GM23338 (cell line): ENCODE measurements around the gene NME3. TPM values are rescaled to one million over a fixed set of nuclear protein-coding genes. Genes with fewer than 3 reads are reported as not detected.
A peak's percentile ranks its signal among the peaks of the same experiment; 100 is the strongest.

ENCODE experiments used
- ATAC-seq: fragments of 200-7000 bp; cut with Tn5 transposase; 3 replicates; pipeline ENCODE4 v1.9.1; 2020
- DNase-seq: peaks from one replicate; pipeline ENCODE4 v3.0.0-alpha.2; 2015; ENCODE audit warnings: low spot score
- H2AFZ ChIP-seq: fragments of 200-600 bp; sonication (generic); 2 replicates; pipeline ENCODE4 v1.8.0; 2016; ENCODE audit warnings: antibody characterized with exemption, mild to moderate bottlenecking, moderate library complexity
- H3F3A ChIP-seq: fragments of 200-600 bp; sonication (generic); replicated peaks from 2 replicates; pipeline ENCODE4 v1.8.0; 2017; ENCODE audit warnings: antibody characterized with exemption, mixed run types, low read depth
- H3K27ac ChIP-seq: fragments of 200-600 bp; sonication (generic); 2 replicates; pipeline ENCODE4 v1.6.1; 2016; ENCODE audit warnings: low read depth
- H3K27me3 ChIP-seq: fragments of 200-600 bp; sonication (generic); 2 replicates; pipeline ENCODE4 v1.8.0; 2016; ENCODE audit warnings: mild to moderate bottlenecking, mixed run types, moderate library complexity; ENCODE audit not compliant: insufficient read depth
- H3K36me3 ChIP-seq: fragments of 200-600 bp; sonication (generic); 2 replicates; pipeline ENCODE4 v1.8.0; 2016; ENCODE audit warnings: mild to moderate bottlenecking; ENCODE audit not compliant: insufficient read depth
- H3K4me1 ChIP-seq: fragments of 200-600 bp; sonication (generic); 2 replicates; pipeline ENCODE4 v1.8.0; 2016; ENCODE audit warnings: mild to moderate bottlenecking, moderate library complexity; ENCODE audit not compliant: insufficient read depth
- H3K4me2 ChIP-seq: fragments of 200-600 bp; sonication (generic); 2 replicates; pipeline ENCODE4 v1.7.1; 2017; ENCODE audit warnings: mixed run types
- H3K4me3 ChIP-seq: fragments of 200-600 bp; sonication (generic); 2 replicates; pipeline ENCODE4 v1.6.1; 2016; ENCODE audit warnings: mixed run types
- H3K79me2 ChIP-seq: fragments of 200-600 bp; sonication (generic); replicated peaks from 2 replicates; pipeline ENCODE4 v1.8.0; 2017; ENCODE audit warnings: mild to moderate bottlenecking; ENCODE audit not compliant: insufficient read depth
- H3K9me2 ChIP-seq: fragments of 200-600 bp; sonication (generic); 2 replicates; pipeline ENCODE4 v1.8.0; 2017; ENCODE audit not compliant: insufficient read depth
- H4K20me1 ChIP-seq: fragments of 200-600 bp; sonication (generic); replicated peaks from 2 replicates; pipeline ENCODE4 v1.8.0; 2017; ENCODE audit warnings: mild to moderate bottlenecking; ENCODE audit not compliant: insufficient read depth
- H3K27ac Mint-ChIP-seq: 2 replicates; pipeline ENCODE4 v1.8.0; 2020; ENCODE audit warnings: inconsistent platforms, mild to moderate bottlenecking, moderate library complexity, mixed read lengths
- H3K27me3 Mint-ChIP-seq: 3 replicates; pipeline ENCODE4 v1.8.0; 2022; ENCODE audit warnings: low read depth, mild to moderate bottlenecking, moderate library complexity, mixed read lengths, inconsistent platforms; ENCODE audit not compliant: insufficient read depth, poor library complexity
- H3K36me3 Mint-ChIP-seq: 3 replicates; pipeline ENCODE4 v1.8.0; 2021; ENCODE audit warnings: low read depth, mild to moderate bottlenecking, inconsistent platforms, moderate library complexity, mixed read lengths
- H3K4me1 Mint-ChIP-seq: 3 replicates; pipeline ENCODE4 v1.8.0; 2020; ENCODE audit warnings: mild to moderate bottlenecking, inconsistent platforms, mixed read lengths
- H3K4me3 Mint-ChIP-seq: 3 replicates; pipeline ENCODE4 v1.8.0; 2021; ENCODE audit warnings: moderate library complexity, mild to moderate bottlenecking, inconsistent platforms, mixed read lengths
- H3K9me3 Mint-ChIP-seq: 3 replicates; pipeline ENCODE4 v1.8.0; 2020; ENCODE audit warnings: moderate library complexity, mild to moderate bottlenecking, inconsistent platforms, mixed read lengths
- CREB1 ChIP-seq: fragments of 250-450 bp; sonication (Bioruptor Pico); IDR thresholded peaks from 2 replicates; pipeline ENCODE4 v1.5.0; 2020; ENCODE audit warnings: low read depth, mild to moderate bottlenecking, moderate library complexity
- EZH2 ChIP-seq: fragments of 200-600 bp; sonication (generic); IDR thresholded peaks from one replicate; pipeline ENCODE4 v1.8.0; 2017; ENCODE audit warnings: antibody characterized with exemption, mild to moderate bottlenecking, low read depth; ENCODE audit not compliant: unreplicated experiment
- NANOG ChIP-seq: IDR thresholded peaks from 2 replicates; pipeline ENCODE4 v1.6.1; 2016; ENCODE audit warnings: antibody characterized with exemption, borderline replicate concordance
- POLR2AphosphoS5 ChIP-seq: IDR thresholded peaks from 2 replicates; pipeline ENCODE4 v1.6.1; 2016; ENCODE audit warnings: antibody characterized with exemption, low read depth
- ZNF114 ChIP-seq: fragments of 250-450 bp; sonication (Bioruptor Pico); IDR thresholded peaks from 2 replicates; pipeline ENCODE4 v1.5.0; 2020; ENCODE audit warnings: mild to moderate bottlenecking, moderate library complexity
- ZNF331 ChIP-seq: fragments of 250-450 bp; sonication (Bioruptor Pico); IDR thresholded peaks from 2 replicates; pipeline ENCODE4 v1.5.0; 2020; ENCODE audit warnings: low read depth, mild to moderate bottlenecking, moderate library complexity
- ZNF462 ChIP-seq: fragments of 250-450 bp; sonication (Bioruptor Pico); IDR thresholded peaks from 2 replicates; pipeline ENCODE4 v1.5.0; 2020; ENCODE audit warnings: mild to moderate bottlenecking, moderate library complexity
- polyA plus RNA-seq: library from polyadenylated mRNA; unstranded; fragments of >200 nt; fragmentation: Nextera tagmentation; extraction: Ambion mirVana; gene quantifications from 2 replicates; pipeline ENCODE4 v1.2.1, GENCODE V29; 2016
- total RNA-seq: library from RNA; depleted of rRNA; stranded (reverse); fragments of >200 nt; shearing (Covaris generic); gene quantifications from 2 replicates; pipeline ENCODE4 v1.2.3, GENCODE V29; 2014
- TF ChIP-seq, protein P1 (sequence below): IDR thresholded peaks from 2 replicates; pipeline ENCODE4 v1.6.1; 2016; ENCODE audit warnings: antibody characterized with exemption

The NME3 gene
- total and polyA plus RNA-seq, 2 experiments from 2014 or later, result 95.3 to 130 TPM

- H2AFZ ChIP-seq, result no peak overlapping the region
- peak; percentile 76 for DNase-seq
- no peak overlapping the region for H3K27ac ChIP-seq
Measured at GRCh38 chr16:1770328-1771187, 785 bp downstream of the NME3 start.

DNA sequence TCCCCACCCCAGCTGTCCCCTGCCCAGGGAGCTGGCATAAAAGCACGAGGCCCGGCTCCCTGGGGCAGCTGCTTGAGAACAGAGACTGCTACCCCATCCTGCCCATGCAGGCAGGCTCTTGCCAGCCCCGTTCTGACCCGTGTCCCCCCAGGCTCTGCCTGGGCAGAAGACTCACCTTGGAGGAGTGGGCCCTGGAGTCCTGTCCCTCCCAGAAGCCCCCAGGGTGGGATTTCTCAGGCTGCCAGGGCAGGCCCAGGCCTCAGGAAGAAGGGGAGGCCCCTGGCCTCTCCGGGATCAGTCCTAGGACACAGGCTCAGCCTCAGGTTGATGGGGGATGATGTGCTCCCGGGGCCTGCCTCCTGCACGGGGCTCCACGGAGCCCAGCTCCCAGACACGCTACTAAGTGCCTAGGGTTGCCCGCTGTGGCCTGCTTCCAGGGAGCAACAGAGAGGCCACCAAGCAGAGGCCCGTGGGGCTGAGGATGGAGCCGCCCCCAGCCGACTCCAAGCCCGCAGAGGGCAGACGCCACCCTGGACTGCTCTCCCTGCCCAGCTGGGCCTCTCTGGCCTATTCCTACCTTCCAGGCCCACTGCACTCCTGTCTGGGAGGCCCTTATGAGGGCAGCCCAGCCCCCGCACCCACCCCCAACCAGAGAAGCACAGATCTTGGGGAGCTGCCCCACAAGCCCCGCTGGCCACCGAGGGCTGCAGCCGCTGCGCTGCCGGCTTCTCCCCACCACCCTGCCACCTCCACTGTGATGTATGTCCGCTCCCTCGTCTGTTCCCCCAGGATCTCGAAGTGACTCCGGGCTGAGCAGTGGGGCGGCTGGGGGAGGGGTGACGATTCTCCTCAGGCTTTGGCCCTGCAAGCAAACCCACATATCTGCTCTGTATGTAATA, 1.7 kb downstream of the NME3 start:
- H3K27ac ChIP-seq, result no peak overlapping the region
- ATAC-seq (no peak), DNase-seq (no peak)
- peak overlapping the region; percentile 99 for H3K4me3 Mint-ChIP-seq
- H3K27me3 Mint-ChIP-seq, result peaks cover 27% of the 10 kb centered on the region
- peak overlapping the region; percentile 96 for H3K4me2 ChIP-seq
- no peak overlapping the region for H2AFZ ChIP-seq
- H3K36me3 Mint-ChIP-seq, result peaks cover 23% of the 10 kb centered on the region
- H3K9me2 ChIP-seq, result no peaks in the 10 kb centered on the region
- no peaks in the 10 kb centered on the region for H3K27me3 ChIP-seq
- H3K4me3 ChIP-seq, result peak overlapping the region; percentile 97
- H3F3A ChIP-seq, result peaks cover 14% of the 10 kb centered on the region; the same call in 1 of the 2 replicates
- H3K36me3 ChIP-seq, result no peaks in the 10 kb centered on the region
- H3K9me3 Mint-ChIP-seq, result peaks cover 4% of the 10 kb centered on the region; the same call in 1 of the 3 replicates
- H4K20me1 ChIP-seq, result no peaks in the 10 kb centered on the region; the same call in 1 of the 2 replicates
- H3K4me1 Mint-ChIP-seq, result peaks cover 8% of the 10 kb centered on the region
- TF ChIP-seq NANOG (no peak), ZNF462 (CRISPR knock-in tag) (no peak), ZNF331 (no peak), POLR2AphosphoS5 (peak; percentile 22)
- TF ChIP-seq, protein P1, sequence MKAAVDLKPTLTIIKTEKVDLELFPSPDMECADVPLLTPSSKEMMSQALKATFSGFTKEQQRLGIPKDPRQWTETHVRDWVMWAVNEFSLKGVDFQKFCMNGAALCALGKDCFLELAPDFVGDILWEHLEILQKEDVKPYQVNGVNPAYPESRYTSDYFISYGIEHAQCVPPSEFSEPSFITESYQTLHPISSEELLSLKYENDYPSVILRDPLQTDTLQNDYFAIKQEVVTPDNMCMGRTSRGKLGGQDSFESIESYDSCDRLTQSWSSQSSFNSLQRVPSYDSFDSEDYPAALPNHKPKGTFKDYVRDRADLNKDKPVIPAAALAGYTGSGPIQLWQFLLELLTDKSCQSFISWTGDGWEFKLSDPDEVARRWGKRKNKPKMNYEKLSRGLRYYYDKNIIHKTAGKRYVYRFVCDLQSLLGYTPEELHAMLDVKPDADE, result no peak
- peaks cover 4% of the 10 kb centered on the region for H3K4me1 ChIP-seq
- peak overlapping the region; percentile 47; the same call in 1 of the 2 replicates for H3K27ac Mint-ChIP-seq
- peaks cover 10% of the 10 kb centered on the region for H3K79me2 ChIP-seq

More at GRCh38 chr16:1770328-1771187, 785 bp downstream of the NME3 start:
- H3K4me3 Mint-ChIP-seq, result peak overlapping the region; percentile 99
- Histone ChIP-seq H3K4me3 (peak overlapping the region; percentile 97), H3K27me3 (no peaks in the 10 kb centered on the region), H3F3A (peaks cover 14% of the 10 kb centered on the region; the same call in 1 of the 2 replicates), H3K4me2 (peak overlapping the region; percentile 96), H3K79me2 (peaks cover 15% of the 10 kb centered on the region), H4K20me1 (no peaks in the 10 kb centered on the region; the same call in 1 of the 2 replicates), H3K9me2 (no peaks in the 10 kb centered on the region), H3K4me1 (peaks cover 4% of the 10 kb centered on the region), H3K36me3 (no peaks in the 10 kb centered on the region)
- peaks cover 27% of the 10 kb centered on the region for H3K27me3 Mint-ChIP-seq
- H3K36me3 Mint-ChIP-seq, result peaks cover 21% of the 10 kb centered on the region
- peaks cover 4% of the 10 kb centered on the region; the same call in 1 of the 3 replicates for H3K9me3 Mint-ChIP-seq
- H3K4me1 Mint-ChIP-seq, result peaks cover 8% of the 10 kb centered on the region
- TF ChIP-seq CREB1 (CRISPR knock-in tag) (0 out of 2 replicates have a peak, but pooled peaks have one; percentile 13), NANOG (no peak), EZH2 (no peak), POLR2AphosphoS5 (peak; percentile 35), ZNF114 (CRISPR knock-in tag) (no peak)
- peak; percentile 24 for ATAC-seq
- peak overlapping the region; percentile 90 for H3K27ac Mint-ChIP-seq
